ENCODE data around the gene RNF182. TPM values are rescaled to one million over a fixed set of nuclear protein-coding genes. Genes with fewer than 3 reads are reported as not detected.

The RNF182 gene
- total RNA-seq, 1 experiment from 2014 or later, result 3.7 TPM

DNA sequence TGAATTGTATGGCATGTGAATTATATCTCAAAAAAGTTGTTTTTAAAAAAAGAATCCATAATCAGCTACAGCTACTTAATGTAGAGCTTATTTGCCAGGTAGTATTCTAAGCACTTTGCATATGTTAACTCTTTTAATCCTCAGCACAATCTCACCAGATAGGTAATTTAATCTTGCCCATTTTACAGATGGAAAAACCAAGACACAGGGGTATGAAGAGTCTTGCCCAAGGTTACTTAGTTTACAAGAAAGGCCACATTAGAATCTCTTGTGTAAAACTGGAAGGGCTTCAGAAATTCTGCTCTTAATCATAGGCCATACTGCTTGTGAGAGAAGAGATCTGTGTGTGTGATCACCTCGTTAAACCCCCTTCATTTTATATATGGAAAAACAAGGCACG is 13.4 kb upstream of the RNF182 start:
- Histone ChIP-seq H4K91ac (ENCODE audit: insufficient read length, low read depth, low read length) (no peak overlapping the region), H4K5ac (ENCODE audit: insufficient read length, low read depth, low read length) (no peak overlapping the region), H3T11ph (ENCODE audit: low read length) (no peak overlapping the region), H3K9ac (ENCODE audit: extremely low read depth, insufficient read length, low read length) (no peak overlapping the region), H3K79me1 (ENCODE audit: insufficient read depth, low read depth, low read length, poor library complexity, severe bottlenecking) (no peaks in the 10 kb centered on the region), H4K20me1 (ENCODE audit: control insufficient read depth, insufficient read depth, insufficient read length) (no peaks in the 10 kb centered on the region), H3K23me2 (ENCODE audit: insufficient read length, low read depth, low read length, poor library complexity, severe bottlenecking) (no peaks in the 10 kb centered on the region), H3K18ac (ENCODE audit: insufficient read length, low read depth, low read length) (no peak overlapping the region), H3K27me3 (ENCODE audit: insufficient read depth, low read length) (no peaks in the 10 kb centered on the region), H4K8ac (replicated peaks; ENCODE audit: insufficient read length, low read depth, low read length) (no peak overlapping the region), H3K9me3 (ENCODE audit: control insufficient read depth, low read depth, low read length) (no peaks in the 10 kb centered on the region), H3K4ac (ENCODE audit: low read depth, low read length) (no peak overlapping the region), H2AFZ (ENCODE audit: low read length) (no peak overlapping the region), H3K23ac (ENCODE audit: insufficient read length, low read depth, low read length) (no peak overlapping the region), H3K4me1 (ENCODE audit: insufficient read depth, low read length) (peaks cover 3% of the 10 kb centered on the region; the same call in 1 of the 2 replicates), H2BK15ac (ENCODE audit: low read depth, low read length) (no peak overlapping the region), H2BK5ac (ENCODE audit: insufficient read length, low read length) (no peak overlapping the region), H2BK20ac (ENCODE audit: low read depth, low read length, poor library complexity, severe bottlenecking) (no peak overlapping the region), H3K27ac (ENCODE audit: insufficient read length, low read depth, low read length) (no peak overlapping the region), H3K14ac (ENCODE audit: insufficient read depth, low read length) (no peak overlapping the region), H3K4me2 (ENCODE audit: insufficient read depth, insufficient read length, low read length) (no peak overlapping the region), H3K79me2 (ENCODE audit: insufficient read depth, low read length) (no peaks in the 10 kb centered on the region), H2BK12ac (ENCODE audit: insufficient read length, low read depth, low read length) (no peak overlapping the region), H2BK120ac (ENCODE audit: low read depth, low read length, poor library complexity, severe bottlenecking) (no peak overlapping the region), H2AK5ac (ENCODE audit: insufficient read length, low read length) (no peak overlapping the region), H3K56ac (ENCODE audit: insufficient read length, low read depth, low read length) (no peak overlapping the region)
- no peak overlapping the region for H3K4me3 Mint-ChIP-seq
- H3K36me3 Mint-ChIP-seq (ENCODE audit: insufficient read depth in 1 of 3, low read depth in 3 of 3), result no peaks in the 10 kb centered on the region
- no peak for DNase-seq
- TF ChIP-seq, protein P1, sequence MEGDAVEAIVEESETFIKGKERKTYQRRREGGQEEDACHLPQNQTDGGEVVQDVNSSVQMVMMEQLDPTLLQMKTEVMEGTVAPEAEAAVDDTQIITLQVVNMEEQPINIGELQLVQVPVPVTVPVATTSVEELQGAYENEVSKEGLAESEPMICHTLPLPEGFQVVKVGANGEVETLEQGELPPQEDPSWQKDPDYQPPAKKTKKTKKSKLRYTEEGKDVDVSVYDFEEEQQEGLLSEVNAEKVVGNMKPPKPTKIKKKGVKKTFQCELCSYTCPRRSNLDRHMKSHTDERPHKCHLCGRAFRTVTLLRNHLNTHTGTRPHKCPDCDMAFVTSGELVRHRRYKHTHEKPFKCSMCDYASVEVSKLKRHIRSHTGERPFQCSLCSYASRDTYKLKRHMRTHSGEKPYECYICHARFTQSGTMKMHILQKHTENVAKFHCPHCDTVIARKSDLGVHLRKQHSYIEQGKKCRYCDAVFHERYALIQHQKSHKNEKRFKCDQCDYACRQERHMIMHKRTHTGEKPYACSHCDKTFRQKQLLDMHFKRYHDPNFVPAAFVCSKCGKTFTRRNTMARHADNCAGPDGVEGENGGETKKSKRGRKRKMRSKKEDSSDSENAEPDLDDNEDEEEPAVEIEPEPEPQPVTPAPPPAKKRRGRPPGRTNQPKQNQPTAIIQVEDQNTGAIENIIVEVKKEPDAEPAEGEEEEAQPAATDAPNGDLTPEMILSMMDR (conservative IDR thresholded peaks at IDR 0.05), result no peak
- H3K9me3 Mint-ChIP-seq, result no peaks in the 10 kb centered on the region
- peaks cover 18 to 21% of the 10 kb centered on the region in 2 experiments for H3K4me1 Mint-ChIP-seq
- H3K27ac Mint-ChIP-seq, result no peak overlapping the region
- no CpG with 5 or more reads among the region's 2 CpGs for WGBS (ENCODE audit: extremely low coverage, insufficient read length, low lambda C conversion rate)
- H3K27me3 Mint-ChIP-seq (ENCODE audit: low read depth), result peaks cover 6% of the 10 kb centered on the region
